ENCODE data around the gene PNMA5. TPM values are rescaled to one million over a fixed set of nuclear protein-coding genes. Genes with fewer than 3 reads are reported as not detected.

Gene PNMA5
- total and polyA plus RNA-seq, 8 donors, result not detected

- ATAC-seq (no peak), FAIRE-seq (no peak), DNase-seq (no peak)
- TF ChIP-seq CTCF (IDR thresholded peaks at IDR 0.05), result no peak
- H3K27ac ChIP-seq, result no peak overlapping the region
- H3K36me3 ChIP-seq, result no peaks in the 10 kb centered on the region
- no peaks in the 10 kb centered on the region for H3K9me3 ChIP-seq
- no peaks in the 10 kb centered on the region for H3K27me3 ChIP-seq
- 67 to 90% methylated on average over 1 of the region's 1 CpG for WGBS, 2 donors
- no peak overlapping the region for H3K4me3 ChIP-seq
- peaks cover 0 to 5% (median 0%) of the 10 kb centered on the region in 3 donors for H3K4me1 ChIP-seq
- intact Hi-C loops (cut with DNase I), result no loop called here
Observed at GRCh38 chrX:152943826-152944225, 50.1 kb downstream of the PNMA5 start.

- Histone ChIP-seq H3K4me3 (peak overlapping the region in 3 of 4 donors; percentile 26 to 51 (median 47)), H3K36me3 (no peaks in the 10 kb centered on the region), H3K27ac (peak overlapping the region in 3 of 4 donors; percentile 51 to 74 (median 68)), H3K27me3 (no peaks in the 10 kb centered on the region), H3K9me3 (no peaks in the 10 kb centered on the region), H3K4me1 (peaks cover 0 to 5% (median 0%) of the 10 kb centered on the region in 3 donors)
- intact Hi-C loops (cut with DNase I), result no loop called here
- ATAC-seq (peak in 2 of 4 donors; percentile 8 to 22), DNase-seq (no peak), FAIRE-seq (no peak)
- WGBS, 2 donors, result 35 to 57% methylated on average over 11 of the region's 11 CpGs
- no peak for TF ChIP-seq CTCF (IDR thresholded peaks at IDR 0.05)
Observed at GRCh38 chrX:152942077-152942442, 51.9 kb downstream of the PNMA5 start.

- DNase-seq (peak; percentile 85 to 95 (median 92)), ATAC-seq (peak; percentile 95 to 97 (median 96)), FAIRE-seq (peak; percentile 92)
- intact Hi-C loops (cut with DNase I), result no loop called here
- 0 to 29% methylated on average over 70 of the region's 70 CpGs for WGBS, 2 donors
- H3K9me3 ChIP-seq, result no peaks in the 10 kb centered on the region
- H3K27me3 ChIP-seq, result no peaks in the 10 kb centered on the region
- peak overlapping the region; percentile 38 to 74 (median 60) for H3K27ac ChIP-seq
- TF ChIP-seq CTCF (IDR thresholded peaks at IDR 0.05), result peak; percentile 57 to 83 (median 78)
- H3K36me3 ChIP-seq, result no peaks in the 10 kb centered on the region
- H3K4me3 ChIP-seq, result peak overlapping the region in 3 of 4 donors; percentile 26 to 51 (median 47)
- peaks cover 0 to 5% (median 0%) of the 10 kb centered on the region in 3 donors for H3K4me1 ChIP-seq
Observed at GRCh38 chrX:152941328-152942076, 52.4 kb downstream of the PNMA5 start.

Other genes with a start within 250 kb of the PNMA5 start
- not detected for gene MAGEA2, start 240.3 kb downstream of the PNMA5 start, total RNA-seq
- not detected for gene MAGEA2, start 240.3 kb downstream of the PNMA5 start, polyA plus RNA-seq
- gene CSAG3, start 234.9 kb downstream of the PNMA5 start, total RNA-seq, result not detected
- not detected for gene CSAG3, start 234.9 kb downstream of the PNMA5 start, polyA plus RNA-seq
- not detected for gene MAGEA6, start 224.4 kb downstream of the PNMA5 start, total RNA-seq
- not detected for gene MAGEA6, start 224.4 kb downstream of the PNMA5 start, polyA plus RNA-seq
- 10 to 100 TPM in 3 of 6 donors, 1 to 10 TPM in 3; 6.6 to 16.7 (median 10.1) TPM for gene CETN2, start 163.4 kb downstream of the PNMA5 start, total RNA-seq
- gene CETN2, start 163.4 kb downstream of the PNMA5 start, polyA plus RNA-seq, result 10 to 100 TPM; 19.4 to 31.4 TPM
- 1 to 10 TPM; 5.0 to 7.6 (median 6.4) TPM for gene NSDHL, start 163.1 kb downstream of the PNMA5 start, total RNA-seq
- 1 to 10 TPM; 4.6 to 8.3 TPM for gene NSDHL, start 163.1 kb downstream of the PNMA5 start, polyA plus RNA-seq
- gene ZNF185, start 96.0 kb downstream of the PNMA5 start, total RNA-seq, result 1 to 10 TPM; 2.4 to 5.0 (median 3.0) TPM
- gene ZNF185, start 96.0 kb downstream of the PNMA5 start, polyA plus RNA-seq, result 1 to 10 TPM; 2.2 to 4.8 TPM
- under 1 TPM; 0.16 to 0.43 (median 0.19) TPM for gene PNMA3, start 62.4 kb upstream of the PNMA5 start, total RNA-seq
- 1 to 10 TPM in 1 of 2 donors, under 1 TPM in 1; 0.34 to 2.3 TPM for gene PNMA3, start 62.4 kb upstream of the PNMA5 start, polyA plus RNA-seq
- 1 to 10 TPM in 1 of 6 donors, under 1 TPM in 5; 0.37 to 1.0 (median 0.65) TPM for gene PNMA6A, start 78.3 kb upstream of the PNMA5 start, total RNA-seq
- 1 to 10 TPM in 1 of 2 donors, under 1 TPM in 1; 0.91 to 2.3 TPM for gene PNMA6A, start 78.3 kb upstream of the PNMA5 start, polyA plus RNA-seq
- under 1 TPM in 1 of 6 donors, not detected in 5; 0.13 TPM for gene MAGEA1, start 185.2 kb upstream of the PNMA5 start, total RNA-seq
- gene MAGEA1, start 185.2 kb upstream of the PNMA5 start, polyA plus RNA-seq, result not detected